ENCODE data around the gene CYREN.

DNA sequence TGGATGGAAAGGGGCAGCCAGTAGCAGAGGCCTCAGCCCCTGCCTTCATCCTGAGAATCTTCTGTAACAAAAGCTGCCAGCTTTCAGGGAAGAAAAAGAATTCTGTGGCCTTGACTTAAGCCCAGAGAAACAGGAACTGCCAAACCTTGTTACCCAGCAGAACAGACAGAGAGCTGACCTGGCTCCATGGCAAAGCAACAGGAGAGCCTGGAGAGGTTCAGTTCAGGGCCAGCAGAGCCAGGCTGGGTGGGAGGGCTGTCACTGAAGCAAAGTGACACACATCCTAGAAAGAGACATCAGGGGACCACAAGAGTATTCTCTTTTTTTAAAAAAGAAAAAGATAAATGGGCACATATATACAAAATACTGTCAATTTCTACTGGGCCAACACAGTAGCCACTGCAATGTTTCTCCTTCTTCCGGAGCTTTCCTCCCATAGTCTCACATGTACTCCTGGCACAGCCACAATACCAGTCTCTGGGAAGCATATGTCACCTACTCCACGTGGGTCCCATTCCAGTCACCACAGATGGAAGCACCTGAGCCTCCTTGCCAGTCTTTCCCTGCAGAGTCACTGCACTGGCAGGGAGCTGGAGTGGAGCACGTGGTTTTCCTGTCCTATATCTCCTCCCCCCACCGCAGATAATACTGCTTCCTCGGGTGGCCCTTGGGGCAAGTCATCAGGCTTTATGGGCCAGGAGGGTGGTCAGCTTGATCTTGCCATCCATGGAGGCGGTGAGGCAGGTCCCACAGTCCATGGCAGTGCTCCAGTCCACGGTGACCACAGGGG is 15.2 kb upstream of the CYREN start:
- TF ChIP-seq, protein P1, sequence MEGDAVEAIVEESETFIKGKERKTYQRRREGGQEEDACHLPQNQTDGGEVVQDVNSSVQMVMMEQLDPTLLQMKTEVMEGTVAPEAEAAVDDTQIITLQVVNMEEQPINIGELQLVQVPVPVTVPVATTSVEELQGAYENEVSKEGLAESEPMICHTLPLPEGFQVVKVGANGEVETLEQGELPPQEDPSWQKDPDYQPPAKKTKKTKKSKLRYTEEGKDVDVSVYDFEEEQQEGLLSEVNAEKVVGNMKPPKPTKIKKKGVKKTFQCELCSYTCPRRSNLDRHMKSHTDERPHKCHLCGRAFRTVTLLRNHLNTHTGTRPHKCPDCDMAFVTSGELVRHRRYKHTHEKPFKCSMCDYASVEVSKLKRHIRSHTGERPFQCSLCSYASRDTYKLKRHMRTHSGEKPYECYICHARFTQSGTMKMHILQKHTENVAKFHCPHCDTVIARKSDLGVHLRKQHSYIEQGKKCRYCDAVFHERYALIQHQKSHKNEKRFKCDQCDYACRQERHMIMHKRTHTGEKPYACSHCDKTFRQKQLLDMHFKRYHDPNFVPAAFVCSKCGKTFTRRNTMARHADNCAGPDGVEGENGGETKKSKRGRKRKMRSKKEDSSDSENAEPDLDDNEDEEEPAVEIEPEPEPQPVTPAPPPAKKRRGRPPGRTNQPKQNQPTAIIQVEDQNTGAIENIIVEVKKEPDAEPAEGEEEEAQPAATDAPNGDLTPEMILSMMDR (conservative IDR thresholded peaks at IDR 0.05; ENCODE audit: low read length): no peak
- no peak for TF ChIP-seq EZH2phosphoT487 (IDR thresholded peaks at IDR 0.05; ENCODE audit: borderline replicate concordance)
